Panc1 (cell line): ENCODE results near the gene SMNDC1. TPM values are rescaled to one million over a fixed set of nuclear protein-coding genes. Genes with fewer than 3 reads are reported as not detected.
"Not testable (repeated sequence)": the region's sequence is repeated elsewhere in the genome, so short reads cannot be mapped to it uniquely, and the experiment has no call there.

Experiments
- ATAC-seq: fragments of 200-7000 bp; cut with Tn5 transposase; 2 replicates; pipeline ENCODE4 v1.9.1; 2020; ENCODE audit warnings: mild to moderate bottlenecking, moderate library complexity
- BruUV-seq: library from RNA; stranded (reverse); fragments of 400-500 nt; replicated peaks from 2 replicates; lab custom pipeline; 2021; lab: Mats Ljungman, UMichigan
- CTCF ChIA-PET: fragments of 300-600 bp; sonication (Branson Sonifier 250); formaldehyde crosslinking; loops from one replicate; lab custom pipeline; 2022; ENCODE audit warnings: antibody characterized with exemption; lab: Charles Lee
- POLR2A ChIA-PET: fragments of 300-600 bp; sonication (Branson Sonifier 250); formaldehyde crosslinking; loops from one replicate; lab custom pipeline; 2022; ENCODE audit warnings: antibody characterized with exemption; lab: Charles Lee
- DNase-seq: peaks from one replicate; pipeline ENCODE4 v3.0.0-alpha.2; 2010; ENCODE audit warnings: low read depth, low spot score
- H3K27ac ChIP-seq: 2 replicates; pipeline ENCODE4 v1.5.1; 2011; ENCODE audit warnings: mild to moderate bottlenecking, low read length, inconsistent platforms
- H3K27me3 ChIP-seq: fragments of 200-500 bp; sonication (Bioruptor generic); 2 replicates; pipeline ENCODE4 v1.6.0; 2014; ENCODE audit warnings: low read length, inconsistent platforms; ENCODE audit not compliant: control insufficient read depth, insufficient read depth
- H3K36me3 ChIP-seq: fragments of 200-500 bp; sonication (Bioruptor generic); 2 replicates; pipeline ENCODE4 v1.5.1; 2014; ENCODE audit warnings: inconsistent platforms, mild to moderate bottlenecking, low read length, moderate library complexity; ENCODE audit not compliant: control insufficient read depth, insufficient read depth
- H3K4me1 ChIP-seq: 2 replicates; pipeline ENCODE4 v1.5.1; 2011; ENCODE audit warnings: inconsistent platforms, mild to moderate bottlenecking, low read length, moderate library complexity; ENCODE audit not compliant: control insufficient read depth, insufficient read depth
- H3K4me3 ChIP-seq, 2 experiments: 2 replicates each; pipeline ENCODE4 v1.5.1; 2011 to 2012; ENCODE audit warnings: low read depth in 2 of 2, low read length in 2 of 2, mild to moderate bottlenecking in 2 of 2, inconsistent platforms in 1 of 2, moderate library complexity in 1 of 2
- H3K9me3 ChIP-seq: fragments of 200-500 bp; sonication (Bioruptor generic); 2 replicates; pipeline ENCODE4 v1.5.1; 2014; ENCODE audit warnings: low read depth, mild to moderate bottlenecking, inconsistent platforms, low read length, moderate library complexity; ENCODE audit not compliant: control insufficient read depth, insufficient read depth
- CTCF ChIP-seq: fragments of 450-650 bp; IDR thresholded peaks from 2 replicates; pipeline ENCODE4 v1.5.1; 2017; ENCODE audit warnings: mild to moderate bottlenecking
- POLR2AphosphoS5 ChIP-seq: IDR thresholded peaks from 2 replicates; pipeline ENCODE4 v1.6.1; 2012; ENCODE audit warnings: mild to moderate bottlenecking, low read depth, low read length, moderate library complexity
- REST ChIP-seq, 2 experiments: IDR thresholded peaks; 2 replicates each; pipeline ENCODE4 v1.6.1; 2011 to 2012; ENCODE audit warnings: low read depth in 2 of 2, control low read depth in 1 of 2, low read length in 1 of 2, mild to moderate bottlenecking in 1 of 2, moderate library complexity in 1 of 2; ENCODE audit not compliant: insufficient read depth in 1 of 2
- SIN3A ChIP-seq: IDR thresholded peaks from 2 replicates; pipeline ENCODE4 v1.6.1; 2012; ENCODE audit warnings: low read depth, mild to moderate bottlenecking, low read length, moderate library complexity, borderline replicate concordance; ENCODE audit not compliant: insufficient read depth
- TCF7L2 ChIP-seq: IDR thresholded peaks from 2 replicates; pipeline ENCODE4 v1.6.1; 2011; ENCODE audit warnings: mild to moderate bottlenecking, low read depth, low read length, inconsistent platforms
- in situ Hi-C: cut with HindIII; loops from 2 replicates; pipeline ENCODE4 v1.10.0; 2016; ENCODE audit warnings: low sequenced_read_pairs, low pct_unique_long_range_greater_than_20kb
- intact Hi-C: fragments of 100-400 bp; cut with micrococcal nuclease; formaldehyde crosslinking; loops from one replicate; pipeline ENCODE4 v1.10.0; 2022; ENCODE audit not compliant: unreplicated experiment
- total RNA-seq: library from RNA; stranded (reverse); gene quantifications from one replicate; pipeline ENCODE4 v1.2.1, GENCODE V29; 2021; ENCODE audit not compliant: unreplicated experiment

The SMNDC1 gene
- total RNA-seq, 1 experiment from 2014 or later = 62.2 TPM

GRCh38 chr10:110273474-110273873 is 31.2 kb downstream of the SMNDC1 start:
- no peak overlapping the region for H3K4me3 ChIP-seq
- no peaks in the 10 kb centered on the region for H3K27me3 ChIP-seq
- ATAC-seq (no peak), DNase-seq (no peak)
- no peaks in the 10 kb centered on the region for H3K9me3 ChIP-seq
- H3K36me3 ChIP-seq = no peaks in the 10 kb centered on the region
- in situ Hi-C loops = no loop called here
- intact Hi-C loops = no loop called here
- POLR2A ChIA-PET = no interaction called here
- H3K27ac ChIP-seq = no peak overlapping the region
- no peaks in the 10 kb centered on the region for H3K4me1 ChIP-seq
- CTCF ChIA-PET = no interaction called here
- no peak for TF ChIP-seq TCF7L2
- TF ChIP-seq REST (IDR thresholded peaks at IDR 0.05; ENCODE audit: insufficient read depth in 1 of 2, low read depth in 2 of 2, low read length in 1 of 2) = no peak
- no peak for TF ChIP-seq SIN3A
- no peak for TF ChIP-seq POLR2AphosphoS5
- TF ChIP-seq CTCF = no peak
- no TSS peak for BruUV-seq

- H3K27ac ChIP-seq, CTCF ChIA-PET, H3K27me3 ChIP-seq, BruUV-seq, H3K4me3 ChIP-seq, H3K36me3 ChIP-seq, DNase-seq, H3K9me3 ChIP-seq, ATAC-seq, in situ Hi-C loops, intact Hi-C loops, H3K4me1 ChIP-seq: not testable (repeated sequence)
- POLR2A ChIA-PET = interaction anchor here (0.6 kb wide), 1 partner anchor 189 kb away, joined by 5 read pairs; no protein-coding TSS in a partner anchor
Observed at GRCh38 chr10:110272995-110273394, 31.7 kb downstream of the SMNDC1 start.

GRCh38 chr10:110269374-110270318 is 35.1 kb downstream of the SMNDC1 start:
- in situ Hi-C loops = no loop called here
- ChIA-PET POLR2A (no interaction called here), CTCF (no interaction called here)
- Histone ChIP-seq H3K27ac (no peak overlapping the region), H3K4me3 (no peak overlapping the region), H3K4me1 (no peaks in the 10 kb centered on the region), H3K9me3 (no peaks in the 10 kb centered on the region), H3K36me3 (no peaks in the 10 kb centered on the region), H3K27me3 (no peaks in the 10 kb centered on the region)
- no TSS peak for BruUV-seq
- ATAC-seq = no peak
- intact Hi-C loops = no loop called here
- DNase-seq = no peak
- TF ChIP-seq CTCF (no peak), REST (IDR thresholded peaks at IDR 0.05; ENCODE audit: insufficient read depth in 1 of 2, low read depth in 2 of 2, low read length in 1 of 2) (no peak), SIN3A (no peak), TCF7L2 (no peak), POLR2AphosphoS5 (no peak)
